AML-193 (cell line): ENCODE results near the gene CRY1.
"Not testable (repeated sequence)": the region's sequence is repeated elsewhere in the genome, so short reads cannot be mapped to it uniquely, and the experiment has no call there.

Source experiments
- DNase-seq, 2 experiments: peaks; one replicate each; lab custom pipeline; 2025; lab: John Stamatoyannopoulos, UW

Gene CRY1

DNA sequence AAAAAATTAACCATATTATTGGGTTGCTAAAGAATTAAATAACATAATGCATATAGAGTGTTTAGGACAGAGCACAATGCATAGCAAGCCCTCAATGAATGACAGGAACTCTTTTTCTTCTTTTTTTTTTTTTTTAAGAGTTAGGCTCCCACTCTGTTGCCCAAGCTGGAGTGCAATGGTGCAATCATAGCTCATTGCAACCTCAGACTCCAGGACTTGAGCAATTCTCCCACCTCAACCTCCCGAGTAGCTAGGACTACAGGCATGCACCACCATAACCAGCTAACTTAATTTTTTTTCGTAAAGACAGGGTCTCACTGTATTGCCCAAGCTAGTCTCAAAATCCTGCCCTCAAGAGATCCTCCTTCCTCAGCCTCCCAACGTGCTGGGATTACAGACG, 85.9 kb downstream of the CRY1 start:
- peak; percentile 37 to 54 for DNase-seq

DNA sequence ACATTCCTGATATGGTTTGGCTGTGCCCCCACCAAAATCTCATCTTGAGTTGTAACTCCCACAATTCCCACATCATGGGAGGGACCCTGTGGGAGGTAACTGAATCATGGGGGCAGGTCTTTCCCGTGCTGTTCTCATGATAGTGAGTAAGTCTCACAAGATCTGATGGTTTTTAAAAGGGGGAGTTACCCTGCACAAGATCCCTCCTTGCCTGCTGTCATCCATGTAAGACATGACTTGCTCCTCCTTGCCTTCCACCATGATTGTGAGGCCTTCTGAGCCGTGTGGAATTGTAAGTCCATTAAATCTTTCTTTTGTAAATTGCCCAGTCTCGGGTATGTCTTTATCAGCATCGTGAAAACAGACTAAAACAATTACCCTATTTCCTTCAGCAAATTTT, 90.7 kb downstream of the CRY1 start:
- not testable (repeated sequence) for DNase-seq

DNA sequence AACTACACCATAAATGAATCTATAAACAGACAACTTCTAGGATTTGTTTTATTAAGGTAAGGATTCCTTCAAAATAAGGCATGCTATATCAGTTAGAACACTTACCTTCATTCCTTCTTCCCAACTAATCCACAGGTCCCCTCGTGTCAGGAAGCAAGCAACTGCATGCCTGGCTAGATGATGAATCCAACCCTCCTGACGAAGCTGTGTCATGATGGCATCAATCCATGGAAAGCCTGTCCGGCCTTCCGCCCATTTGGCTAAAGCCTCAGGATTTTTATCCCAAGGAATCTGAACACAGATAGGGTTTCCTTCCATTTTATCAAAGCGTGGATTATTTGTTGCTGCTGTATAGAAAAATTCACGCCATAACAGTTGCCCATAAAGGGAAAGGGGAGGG, 93.9 kb downstream of the CRY1 start:
- DNase-seq = no peak

DNA sequence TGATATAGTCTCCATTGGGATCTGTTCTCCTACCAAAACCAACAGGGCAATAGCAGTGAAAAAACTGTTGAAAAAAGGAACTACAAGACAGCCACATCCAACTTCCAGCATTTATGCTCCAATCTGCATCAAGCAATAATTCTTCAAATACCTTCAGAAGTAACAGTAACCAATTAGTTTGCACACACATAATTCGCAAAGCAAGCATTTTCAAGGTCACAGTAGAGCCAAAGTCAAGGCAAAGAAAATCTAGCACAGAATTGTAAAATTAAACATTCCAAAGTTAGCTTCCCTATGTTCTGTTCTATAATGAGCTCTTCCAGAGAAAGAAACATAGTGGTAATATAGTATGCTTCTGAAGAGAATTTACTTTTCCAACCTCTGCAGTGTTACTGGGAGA, 95.4 kb downstream of the CRY1 start:
- DNase-seq = no peak

DNA sequence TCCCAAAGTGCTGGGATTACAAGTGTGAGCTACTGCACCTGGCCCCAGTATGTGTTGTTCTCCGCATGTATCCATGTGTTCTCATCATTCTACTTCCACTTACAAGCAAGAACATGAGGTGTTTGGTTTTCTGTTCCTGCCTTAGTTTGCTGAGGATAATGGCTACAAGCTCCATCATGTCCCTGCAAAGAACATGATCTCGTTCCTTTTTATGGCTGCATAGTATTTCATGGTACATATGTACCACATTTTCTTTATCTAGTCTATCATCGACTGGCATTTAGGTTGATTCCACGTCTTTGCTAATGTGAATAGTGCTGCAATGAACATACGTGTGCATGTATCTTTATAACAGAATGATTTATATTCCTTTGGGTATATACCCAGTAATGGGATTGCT, 97.2 kb downstream of the CRY1 start:
- not testable (repeated sequence) for DNase-seq

DNA sequence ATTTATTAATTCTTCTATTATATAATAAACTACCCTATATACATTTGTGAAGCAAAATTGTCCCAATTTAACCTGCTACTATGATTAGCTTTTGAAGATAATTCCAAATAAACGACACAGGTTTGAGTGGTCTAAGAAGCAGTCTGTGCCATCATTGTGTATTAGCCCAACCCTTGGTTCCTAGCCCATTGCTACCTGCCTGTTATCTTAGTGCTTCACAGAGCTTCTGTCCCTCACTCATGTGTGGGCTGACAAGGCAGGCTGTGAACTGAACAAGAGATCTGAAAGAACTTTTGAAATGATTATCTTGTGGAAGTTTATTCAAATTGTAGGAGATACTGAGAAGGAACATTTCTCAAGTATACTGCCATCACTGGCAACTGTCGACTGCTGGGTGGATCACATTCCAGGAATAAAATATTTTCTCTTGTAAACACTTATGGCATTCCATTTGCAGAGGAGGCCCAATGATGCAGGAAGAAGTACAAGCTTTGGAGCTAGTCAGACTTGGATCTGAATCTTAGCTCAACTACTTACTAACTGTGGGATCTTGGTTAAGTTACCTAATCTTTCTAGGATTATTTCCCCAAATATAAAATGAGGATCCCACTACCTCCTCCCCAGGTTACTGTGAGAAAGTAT, 98.6 kb downstream of the CRY1 start:
- DNase-seq = no peak

DNA sequence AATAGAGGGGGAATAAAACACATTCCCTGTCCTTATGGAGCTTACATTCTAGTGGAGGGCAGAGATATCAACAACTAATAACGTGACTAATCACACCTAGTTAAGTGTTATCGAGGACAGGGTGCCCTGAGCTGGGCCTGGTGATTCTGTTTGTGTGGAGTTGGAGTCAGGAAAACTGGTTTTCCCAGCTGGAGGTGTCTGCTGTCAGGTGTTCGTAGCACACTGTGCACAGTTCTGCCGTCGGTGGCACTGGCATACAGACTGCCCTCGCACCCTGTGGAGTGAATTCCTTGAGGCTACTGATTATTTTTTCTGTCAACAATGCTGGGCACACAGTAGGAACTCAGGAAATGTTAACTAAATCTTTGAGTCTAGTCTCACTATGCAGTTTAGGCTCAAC, 105.5 kb downstream of the CRY1 start:
- no peak for DNase-seq

DNA sequence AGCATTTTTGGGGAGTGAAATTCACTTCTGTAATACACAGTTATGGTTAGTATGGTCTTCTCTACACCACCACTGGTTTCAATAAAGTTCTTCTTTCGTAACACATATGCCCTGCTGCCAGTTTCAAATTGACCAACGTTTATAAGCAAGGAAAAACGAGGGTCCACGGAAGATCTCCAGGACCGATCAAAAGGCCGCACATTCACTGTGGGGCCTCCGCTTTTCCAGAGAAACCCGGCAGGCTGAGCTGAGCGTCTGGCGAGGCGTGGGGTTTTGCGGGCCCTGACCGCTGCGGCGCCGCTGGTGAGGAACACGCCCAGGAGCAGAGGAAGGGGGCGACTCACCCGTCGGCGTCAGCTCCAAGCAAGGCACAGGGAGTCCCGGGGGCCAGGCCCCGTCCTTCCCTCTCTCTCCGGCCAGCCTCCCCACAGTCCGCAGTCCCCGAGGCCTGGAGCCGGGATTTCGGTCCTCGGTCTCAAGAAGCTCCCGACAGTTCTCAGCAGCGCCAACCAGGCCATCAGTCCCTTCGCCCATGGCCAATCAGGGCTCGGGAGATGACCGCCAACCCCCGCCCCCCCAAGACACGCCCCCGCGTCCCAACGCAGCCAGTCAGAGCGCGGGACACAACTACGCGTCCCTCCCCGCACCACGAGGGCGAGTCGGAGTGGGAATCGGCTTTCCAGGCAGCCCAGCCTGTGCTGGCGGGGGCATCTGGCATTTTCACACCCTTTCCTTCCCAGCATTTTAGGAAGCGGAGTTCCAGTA, 106.5 kb downstream of the CRY1 start, which contains the start of gene MTERF2:
Gene MTERF2 (minus strand): TSS at position 522 of the 765 bp plus-strand sequence. CDS start 8,432 bp downstream, outside the sequence.
- peak; percentile 71 to 77 for DNase-seq

DNA sequence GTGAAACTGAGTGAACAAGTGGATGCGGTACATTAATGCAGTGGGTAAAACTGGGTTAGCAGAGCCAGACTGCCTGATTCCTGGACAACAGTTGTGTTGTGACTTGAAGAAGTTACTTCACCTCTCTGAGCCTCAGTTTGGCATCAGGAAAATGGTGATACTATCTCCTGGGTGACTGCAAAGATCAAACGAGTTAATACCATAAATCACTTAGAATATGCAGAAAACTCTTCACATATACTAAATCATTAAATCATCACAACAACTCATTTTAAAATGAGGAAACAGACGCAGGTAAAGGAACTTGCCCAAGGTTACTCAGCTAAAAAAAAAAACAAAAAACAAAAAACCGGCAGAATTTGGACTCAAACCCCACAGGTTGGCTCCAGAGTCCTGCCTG, 107.2 kb downstream of the CRY1 start:
- DNase-seq = no peak

DNA sequence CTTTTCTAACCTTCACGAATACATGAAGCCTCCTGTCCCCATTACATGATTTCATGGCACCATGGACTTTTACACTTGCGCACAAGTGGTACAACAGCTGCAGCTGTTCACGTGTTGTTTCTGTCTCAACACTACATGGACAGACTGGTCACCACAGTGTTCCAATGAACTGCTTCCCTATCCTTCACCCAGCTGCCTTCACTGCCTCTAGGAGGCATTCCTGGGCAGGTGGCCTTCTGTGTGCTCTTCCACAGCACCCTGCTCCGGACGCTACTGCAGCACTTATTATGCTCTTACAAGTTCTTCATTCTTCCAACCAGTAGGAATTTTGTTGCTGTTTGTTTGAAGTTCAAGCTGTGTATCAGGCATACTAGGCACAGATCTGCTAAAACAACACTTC, 107.9 kb downstream of the CRY1 start:
- no peak for DNase-seq

DNA sequence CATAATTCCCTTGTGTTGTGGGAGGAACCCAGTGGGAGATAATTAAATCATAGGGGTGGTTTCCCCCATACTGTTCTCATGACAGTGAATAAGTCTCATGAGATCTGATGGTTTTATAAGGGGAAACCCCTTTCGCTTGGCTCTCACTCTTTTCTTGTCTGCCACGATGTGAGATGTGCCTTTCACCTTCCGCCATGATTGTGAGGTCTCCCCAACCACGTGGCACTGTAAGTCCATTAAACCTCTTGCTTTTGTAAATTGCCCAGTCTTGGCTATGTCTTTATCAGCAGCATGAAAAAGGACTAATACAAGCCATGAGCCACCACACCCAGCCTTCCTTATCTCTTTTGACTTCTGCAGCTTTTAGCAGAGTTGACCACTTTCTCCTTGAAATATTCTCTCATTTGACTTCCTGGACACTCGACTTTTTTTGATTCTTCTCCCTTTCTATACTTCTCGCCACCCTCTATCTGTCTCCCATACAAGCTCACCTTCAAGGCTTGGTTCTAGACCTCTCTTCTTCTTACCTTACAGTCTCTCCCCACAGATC, 108.7 kb downstream of the CRY1 start:
- DNase-seq = no peak

DNA sequence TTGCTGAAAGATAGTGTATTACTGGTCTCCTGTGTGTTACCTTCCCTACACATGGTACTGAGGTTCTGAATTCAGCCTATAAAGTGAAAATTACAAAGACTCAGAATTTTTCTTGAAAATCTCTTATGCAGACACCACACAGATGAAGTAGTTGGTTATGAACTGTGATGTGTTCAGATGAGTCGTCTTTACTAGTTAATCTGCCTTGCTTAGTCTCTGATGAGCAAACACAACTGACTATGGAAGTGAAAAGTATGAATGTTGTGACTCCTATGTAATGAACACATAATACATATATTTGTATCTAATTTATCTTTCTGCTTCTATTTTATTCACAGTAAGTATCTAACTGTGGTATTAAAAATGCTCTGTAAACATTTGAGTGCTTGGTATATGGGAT, 111.1 kb downstream of the CRY1 start:
- DNase-seq = no peak

DNA sequence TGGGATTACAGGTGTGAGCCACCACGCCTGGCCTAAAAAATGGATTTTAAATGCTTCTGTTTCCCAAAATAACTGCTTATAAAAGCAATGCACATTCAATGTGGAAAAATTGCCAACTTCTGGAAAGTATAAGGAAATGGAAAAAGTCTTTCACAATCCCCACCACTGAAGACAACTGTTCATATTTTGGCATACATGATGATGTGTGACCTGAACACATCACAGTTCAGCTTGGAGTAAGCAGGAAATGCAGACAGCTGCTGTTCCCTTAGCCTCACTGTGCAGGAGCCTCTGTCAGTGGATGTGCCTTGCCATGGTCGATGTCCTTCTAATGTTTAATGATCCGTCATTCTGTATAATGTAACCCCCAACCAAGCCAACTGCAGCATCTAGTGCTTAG, 111.6 kb downstream of the CRY1 start:
- no peak for DNase-seq

DNA sequence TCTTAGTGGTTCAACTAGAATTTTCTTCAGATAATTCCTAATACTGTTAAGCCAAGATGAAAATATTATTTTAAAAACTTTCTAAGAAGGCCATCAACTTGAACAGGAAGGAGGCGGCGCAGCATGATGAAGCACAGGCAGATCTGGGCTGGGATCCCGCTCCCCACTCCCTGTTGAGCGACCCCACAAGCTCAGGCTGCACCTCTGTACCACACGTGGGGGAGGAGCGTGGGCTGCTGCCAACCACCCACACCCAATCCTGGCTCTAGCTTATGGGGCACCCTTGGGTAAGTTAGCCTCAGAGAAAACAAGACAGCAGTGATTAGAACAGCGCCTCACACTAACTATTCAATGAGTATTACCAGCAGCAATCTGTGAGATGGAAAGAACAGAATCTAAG, 112.4 kb downstream of the CRY1 start:
- no peak for DNase-seq

DNA sequence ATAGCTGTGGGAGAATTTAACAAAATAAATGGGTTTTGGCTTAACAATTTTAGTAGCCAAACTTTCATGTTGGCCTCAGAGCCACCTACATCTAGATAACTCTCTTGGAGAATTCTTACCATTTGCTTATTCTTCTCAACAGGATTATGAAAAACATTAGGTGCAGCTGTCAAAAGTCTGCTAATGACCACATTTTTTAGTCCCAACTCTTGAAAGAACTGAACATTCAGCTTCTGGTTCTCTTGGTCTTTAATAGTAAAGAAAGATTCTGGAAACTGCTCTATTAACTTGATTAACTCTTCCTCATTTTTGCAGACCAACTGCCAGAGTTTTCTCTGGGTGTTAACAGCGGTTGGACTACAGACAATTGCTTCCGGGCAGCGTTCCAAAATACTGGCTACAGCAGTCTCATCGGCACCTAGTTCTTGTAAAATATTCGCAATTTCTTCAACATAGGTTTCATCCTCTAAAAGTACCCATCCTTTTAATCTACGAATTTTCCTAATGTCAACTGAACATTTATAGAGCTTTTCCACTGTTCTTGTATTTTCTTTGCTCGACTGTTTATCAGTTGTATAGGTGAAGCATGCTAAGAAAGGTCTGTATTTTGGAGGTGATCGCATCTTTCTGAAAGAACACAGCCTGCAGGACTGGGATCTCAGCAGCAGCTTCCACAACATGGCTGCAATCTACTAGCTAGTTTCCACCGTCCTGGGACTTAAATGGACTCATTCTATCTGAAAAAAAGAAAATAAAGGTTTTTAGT, 115.1 kb downstream of the CRY1 start:
- no peak for DNase-seq

DNA sequence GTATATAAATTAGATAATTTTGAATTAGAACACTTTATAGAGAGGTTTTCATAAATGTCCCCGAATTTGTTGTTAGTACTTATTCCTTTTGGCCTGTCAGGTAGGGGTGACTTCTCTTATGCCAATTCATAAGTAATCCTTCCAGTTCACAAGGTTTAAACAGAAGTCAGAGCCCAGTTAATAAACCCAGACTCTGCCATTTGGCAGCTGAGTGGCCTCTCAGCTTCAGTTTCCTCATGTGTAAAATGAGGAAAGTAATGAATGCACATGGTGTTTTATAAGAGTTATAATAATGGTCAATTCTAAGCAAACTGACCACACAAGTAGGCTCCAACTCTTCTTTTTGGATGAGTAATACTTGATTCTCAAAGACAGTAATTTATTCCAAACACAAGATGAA, 116.7 kb downstream of the CRY1 start:
- no peak for DNase-seq

DNA sequence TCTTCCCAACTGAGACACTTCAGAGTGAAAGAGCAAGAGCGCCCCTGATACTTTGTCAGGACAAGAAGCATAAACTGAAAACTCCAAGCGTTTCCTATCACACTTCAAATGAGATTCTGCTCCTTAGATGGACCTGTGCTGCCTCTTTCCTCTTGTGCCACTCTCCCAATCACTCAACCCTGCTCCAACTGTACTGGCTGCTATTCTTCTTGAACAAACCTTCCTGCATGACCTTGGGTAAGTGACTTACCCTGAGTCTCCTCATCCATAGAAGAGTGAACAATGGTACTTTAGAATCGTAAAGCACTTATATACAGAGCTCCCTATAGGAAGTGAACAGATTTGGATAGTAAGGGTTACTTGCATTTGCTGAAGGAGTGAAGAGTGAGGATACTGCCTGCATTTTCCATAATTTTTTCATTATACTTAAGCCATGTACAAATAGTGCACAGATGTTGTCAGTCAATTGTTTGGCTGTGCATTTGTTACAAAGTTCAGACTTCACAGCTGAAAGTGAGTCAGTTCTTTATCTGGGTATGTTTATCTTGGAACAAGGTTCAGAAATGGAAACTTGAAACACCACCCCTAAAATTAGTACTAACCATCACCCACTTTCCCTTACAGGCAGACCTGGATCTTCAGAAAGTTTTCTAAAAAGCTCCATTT, 117.2 kb downstream of the CRY1 start:
- no peak for DNase-seq

DNA sequence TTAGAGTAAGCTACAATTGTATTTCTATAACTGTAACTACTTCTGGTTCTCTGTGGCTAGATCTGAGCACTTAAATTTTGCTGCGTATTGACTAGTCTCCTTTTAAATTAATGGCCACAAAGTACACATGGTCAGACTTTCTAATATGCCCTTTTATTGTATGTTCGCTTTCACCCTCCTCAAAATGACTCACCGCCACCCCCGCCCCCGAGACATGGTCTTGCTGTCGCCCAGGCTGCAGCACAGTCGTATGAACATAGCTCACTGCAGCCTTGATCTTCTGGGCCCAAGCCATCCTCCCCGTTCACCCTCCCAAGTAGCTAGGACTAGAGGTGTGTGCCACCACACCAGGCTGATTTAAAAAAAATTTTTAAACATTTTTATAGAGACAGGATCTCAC, 118.3 kb downstream of the CRY1 start:
- no peak for DNase-seq

DNA sequence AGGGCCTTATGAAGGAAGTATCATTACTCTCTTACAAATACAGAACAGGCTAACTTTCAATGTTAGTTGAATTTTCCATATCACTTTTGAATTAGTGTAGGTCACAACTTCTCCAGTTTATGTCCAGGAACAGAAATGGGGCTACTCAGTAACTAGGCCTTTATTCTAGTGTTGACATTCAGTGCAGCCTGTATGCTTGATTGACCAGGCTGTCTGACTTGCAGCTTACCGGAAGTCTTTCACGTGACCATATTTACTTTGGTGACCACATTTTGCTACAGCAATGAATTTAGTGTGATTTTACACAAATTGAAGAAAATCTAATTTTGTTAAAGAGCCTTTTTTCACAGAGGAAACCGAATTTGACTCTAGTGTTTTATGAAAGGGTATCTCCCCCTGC, 118.8 kb downstream of the CRY1 start:
- no peak for DNase-seq

DNA sequence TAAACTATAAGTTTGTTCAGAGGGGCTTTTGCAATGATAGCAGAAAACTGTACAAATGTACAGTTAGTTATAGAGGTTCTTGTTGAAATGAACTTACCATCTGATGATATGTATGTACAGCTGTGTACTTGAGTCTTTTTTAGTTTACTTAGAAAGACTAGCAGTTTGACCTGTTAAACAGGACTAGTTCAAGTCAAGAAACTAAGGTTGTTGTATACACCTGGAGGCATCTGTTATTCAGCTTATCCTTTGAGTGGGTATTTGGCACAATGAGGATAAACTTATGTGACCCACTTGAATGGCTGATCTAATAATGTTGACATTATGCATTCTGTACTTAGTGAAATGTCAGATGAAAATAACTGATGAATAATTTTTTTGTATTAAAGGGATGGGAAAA, 119.8 kb downstream of the CRY1 start:
- DNase-seq = no peak

DNA sequence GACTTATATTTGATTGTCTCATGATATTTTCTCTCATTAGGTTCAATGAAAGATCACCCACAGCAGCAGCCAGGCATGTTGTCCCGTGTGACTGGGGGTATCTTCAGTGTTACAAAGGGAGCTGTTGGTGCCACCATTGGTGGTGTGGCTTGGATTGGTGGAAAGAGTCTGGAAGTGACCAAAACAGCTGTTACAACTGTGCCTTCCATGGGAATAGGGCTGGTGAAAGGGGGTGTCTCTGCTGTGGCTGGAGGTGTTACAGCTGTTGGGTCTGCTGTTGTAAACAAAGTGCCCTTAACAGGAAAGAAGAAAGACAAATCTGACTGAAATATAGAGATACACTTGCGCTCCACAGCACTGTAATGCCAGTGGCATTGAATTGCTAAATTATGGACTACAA, 122.3 kb downstream of the CRY1 start:
- DNase-seq = no peak

DNA sequence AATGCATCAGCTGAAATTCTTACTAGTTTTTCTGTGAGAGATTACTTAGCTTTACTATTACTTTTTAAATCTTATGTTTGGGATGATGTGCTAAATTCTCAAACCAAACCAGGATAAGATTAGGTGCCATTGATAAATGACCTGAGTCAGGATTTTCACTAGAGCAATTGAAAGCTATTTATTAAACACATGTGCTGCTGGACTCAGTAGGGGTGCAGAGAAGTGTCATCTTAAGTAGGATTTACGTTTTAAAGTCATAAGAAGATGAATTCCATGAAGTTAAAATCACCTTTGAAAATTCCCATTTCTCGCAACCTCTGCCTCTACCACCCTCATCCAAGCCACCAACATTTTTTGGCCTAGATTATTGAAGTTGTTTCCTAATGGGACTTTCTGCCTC, 128.8 kb downstream of the CRY1 start:
- DNase-seq = no peak
